HCT116 (cell line): ENCODE data around the gene PKMYT1. TPM values are rescaled to one million over a fixed set of nuclear protein-coding genes. Genes with fewer than 3 reads are reported as not detected.

Source experiments
- ATAC-seq: fragments of 200-7000 bp; cut with Tn5 transposase; 2 replicates; pipeline ENCODE4 v1.9.1; 2020; ENCODE audit warnings: mild to moderate bottlenecking, moderate library complexity
- BruUV-seq: library from RNA; stranded (reverse); fragments of 400-500 nt; replicated peaks from 2 replicates; lab custom pipeline; 2021; lab: Mats Ljungman, UMichigan
- CTCF ChIA-PET: fragments of 300-600 bp; sonication (Branson Sonifier 250); formaldehyde crosslinking; loops from one replicate; lab custom pipeline; 2021; ENCODE audit warnings: antibody characterized with exemption; lab: Charles Lee
- POLR2A ChIA-PET: fragments of 300-600, 350-600 bp; sonication (Branson Sonifier 250); formaldehyde crosslinking; loops from one replicate; lab custom pipeline; 2021; ENCODE audit warnings: antibody characterized with exemption; lab: Charles Lee
- RAD21 ChIA-PET, 2 experiments: fragments of 300-600 bp; sonication (Branson Sonifier 250); formaldehyde crosslinking; loops; one replicate each; lab custom pipeline; 2023; ENCODE audit warnings: low total read pairs in 2 of 2; ENCODE audit not compliant: uncharacterized antibody in 2 of 2, unreplicated experiment in 2 of 2, low non-redundant PET in 1 of 2; lab: Charles Lee
- DNase-seq: peaks from one replicate; pipeline ENCODE4 v3.0.0-alpha.2; 2010; ENCODE audit warnings: low read depth, low spot score
- H2AFZ ChIP-seq: fragments of 200-600 bp; shearing (Covaris generic), sonication (generic); 2 replicates; pipeline ENCODE4 v1.6.1; 2017; ENCODE audit warnings: low read depth, mixed run types, mixed read lengths, antibody characterized with exemption, low read length; ENCODE audit not compliant: poor library complexity, severe bottlenecking
- H3K27ac ChIP-seq: 2 replicates; pipeline ENCODE4 v1.5.1; 2012; ENCODE audit warnings: low read depth, low read length
- H3K27me3 ChIP-seq: fragments of 200-600 bp; sonication (generic); 2 replicates; pipeline ENCODE4 v1.6.1; 2016; ENCODE audit warnings: mixed run types, low read length, mixed read lengths; ENCODE audit not compliant: insufficient read depth
- H3K36me3 ChIP-seq, 2 experiments: fragments of 200-500 bp in 1 of 2; fragments of 200-600 bp in 1 of 2; sonication (Bioruptor generic) in 1 of 2; sonication (generic) in 1 of 2; 2 replicates each; pipeline versions ENCODE4 v1.5.1 to v1.6.1; 2014 to 2016; ENCODE audit warnings: low read length in 2 of 2, inconsistent platforms in 1 of 2, mixed read lengths in 1 of 2, mixed run types in 1 of 2; ENCODE audit not compliant: insufficient read depth in 2 of 2, control insufficient read depth in 1 of 2
- H3K4me1 ChIP-seq, 2 experiments: fragments of 200-600 bp in 1 of 2; sonication (generic) in 1 of 2; 2 replicates each; pipeline versions ENCODE4 v1.5.1 to v1.6.1; 2012 to 2017; ENCODE audit warnings: low read length in 2 of 2, inconsistent platforms in 1 of 2, mild to moderate bottlenecking in 1 of 2, mixed read lengths in 1 of 2, mixed run types in 1 of 2, moderate library complexity in 1 of 2; ENCODE audit not compliant: insufficient read depth in 2 of 2, control insufficient read depth in 1 of 2
- H3K4me2 ChIP-seq: fragments of 200-600 bp; sonication (generic); 2 replicates; pipeline ENCODE4 v1.6.1; 2017; ENCODE audit warnings: mixed run types, low read length, mixed read lengths
- H3K4me3 ChIP-seq, 2 experiments: fragments of 200-600 bp in 1 of 2; sonication (generic) in 1 of 2; replicated peaks in 1 of 2; 2 replicates each; pipeline ENCODE4 v1.5.1; 2011 to 2016; ENCODE audit warnings: low read length in 2 of 2, control low read depth in 1 of 2, low read depth in 1 of 2, mild to moderate bottlenecking in 1 of 2, mixed read lengths in 1 of 2, mixed run types in 1 of 2
- H3K79me2 ChIP-seq: fragments of 200-600 bp; sonication (generic); 2 replicates; pipeline ENCODE4 v1.6.1; 2017; ENCODE audit warnings: mild to moderate bottlenecking, mixed run types, low read length, moderate library complexity, mixed read lengths; ENCODE audit not compliant: insufficient read depth
- H3K9ac ChIP-seq: fragments of 200-600 bp; sonication (generic); 2 replicates; pipeline ENCODE4 v1.6.1; 2016; ENCODE audit warnings: low read length, mixed read lengths
- H3K9me2 ChIP-seq: fragments of 200-600 bp; sonication (generic), shearing (Covaris generic); 2 replicates; pipeline ENCODE4 v1.6.1; 2017; ENCODE audit warnings: mixed run types, mild to moderate bottlenecking, moderate library complexity; ENCODE audit not compliant: insufficient read depth
- H3K9me3 ChIP-seq, 2 experiments: fragments of 200-500 bp in 1 of 2; fragments of 200-600 bp in 1 of 2; sonication (Bioruptor generic) in 1 of 2; sonication (generic) in 1 of 2; 2 replicates each; pipeline ENCODE4 v1.6.1; 2014 to 2017; ENCODE audit warnings: low read length in 2 of 2, mixed read lengths in 2 of 2, inconsistent platforms in 1 of 2, low read depth in 1 of 2, mild to moderate bottlenecking in 1 of 2, mixed run types in 1 of 2, moderate library complexity in 1 of 2; ENCODE audit not compliant: control insufficient read depth in 1 of 2, insufficient read depth in 1 of 2
- H4K20me1 ChIP-seq: fragments of 200-600 bp; sonication (generic), shearing (Covaris generic); 2 replicates; pipeline ENCODE4 v1.6.1; 2017; ENCODE audit warnings: mixed run types, mild to moderate bottlenecking, moderate library complexity; ENCODE audit not compliant: insufficient read depth
- CBX3 ChIP-seq: IDR thresholded peaks from 2 replicates; pipeline ENCODE4 v1.6.1; 2012; ENCODE audit warnings: low read depth
- EZH2 ChIP-seq: fragments of 200-600 bp; sonication (generic); IDR thresholded peaks from 2 replicates; pipeline ENCODE4 v1.6.1; 2017; ENCODE audit warnings: antibody characterized with exemption, mixed run types
- FOSL1 ChIP-seq: IDR thresholded peaks from 2 replicates; pipeline ENCODE4 v1.6.1; 2012; ENCODE audit warnings: low read depth
- POLR2AphosphoS5 ChIP-seq: IDR thresholded peaks from 2 replicates; pipeline ENCODE4 v1.6.1; 2011; ENCODE audit warnings: mild to moderate bottlenecking, low read depth, low read length, moderate library complexity
- RAD21 ChIP-seq: IDR thresholded peaks from 2 replicates; pipeline ENCODE4 v1.6.1; 2012; ENCODE audit warnings: low read depth, mild to moderate bottlenecking
- SIN3A ChIP-seq: IDR thresholded peaks from 2 replicates; pipeline ENCODE4 v1.6.1; 2012; ENCODE audit warnings: low read depth
- SP1 ChIP-seq: IDR thresholded peaks from 2 replicates; pipeline ENCODE4 v1.6.1; 2012; ENCODE audit warnings: low read depth
- SRF ChIP-seq: IDR thresholded peaks from 2 replicates; pipeline ENCODE4 v1.6.1; 2012; ENCODE audit warnings: low read depth
- ZFX ChIP-seq: fragments of 450-650 bp; IDR thresholded peaks from 2 replicates; pipeline ENCODE4 v1.6.1; 2017
- intact Hi-C: fragments of 100-400 bp; cut with micrococcal nuclease; formaldehyde crosslinking; loops from 2 replicates; pipeline ENCODE4 v1.10.0; 2022
- total RNA-seq: library from RNA; stranded (reverse); gene quantifications from one replicate; pipeline ENCODE4 v1.2.1, GENCODE V29; 2021; ENCODE audit not compliant: unreplicated experiment
- TF ChIP-seq, protein P1 (sequence below): IDR thresholded peaks from 2 replicates; pipeline ENCODE4 v1.6.1; 2012
- TF ChIP-seq, protein P2 (sequence below): IDR thresholded peaks from 2 replicates; pipeline ENCODE4 v1.6.1; 2012; ENCODE audit warnings: low read depth

PKMYT1 gene
- total RNA-seq, 1 experiment from 2014 or later, result 104 TPM

DNA sequence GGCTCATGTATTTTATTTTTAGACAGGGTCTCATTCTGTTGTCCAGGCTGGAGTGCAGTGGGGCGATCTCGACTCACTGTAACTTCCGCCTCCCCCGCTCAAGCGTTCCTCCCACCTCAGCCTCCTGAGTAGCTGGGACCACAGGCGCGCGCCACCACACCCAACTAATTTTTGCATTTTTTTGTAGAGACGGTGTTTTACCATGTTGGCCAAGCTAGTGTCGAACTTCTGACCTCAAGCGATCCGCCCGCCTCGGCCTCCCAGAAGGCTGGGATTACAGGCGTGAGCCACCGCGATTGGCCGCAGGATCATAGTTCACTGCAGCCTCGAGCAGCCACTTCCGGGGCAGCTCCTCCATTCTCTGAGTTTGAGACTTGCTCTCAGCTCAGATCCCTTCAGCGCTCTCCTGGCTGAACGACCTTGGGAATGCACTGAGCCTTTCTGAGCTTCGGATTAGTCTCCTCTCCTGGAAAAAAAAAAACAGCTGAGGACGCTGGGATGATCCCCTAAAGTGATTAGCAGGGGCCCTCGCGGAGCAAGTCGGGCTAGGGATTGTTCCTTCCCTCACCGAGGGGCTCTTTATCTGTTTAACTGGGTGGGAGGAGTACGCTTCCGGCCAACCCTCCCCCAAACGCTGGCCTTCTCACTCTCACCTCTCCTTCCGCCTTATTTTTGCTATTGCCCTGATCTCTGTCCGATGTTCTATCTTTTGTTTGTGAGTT lies 1.1 kb upstream of the PKMYT1 start:
- peak overlapping the region; percentile 89 to 99 for H3K4me3 ChIP-seq
- DNase-seq (no peak), ATAC-seq (no peak; the same call in 1 of the 2 replicates)
- no peak overlapping the region for H2AFZ ChIP-seq
- TF ChIP-seq POLR2AphosphoS5 (no peak), ZFX (no peak), SP1 (no peak), SRF (no peak), CBX3 (no peak), EZH2 (no peak), RAD21 (no peak), FOSL1 (no peak), SIN3A (no peak)
- TF ChIP-seq, protein P1, sequence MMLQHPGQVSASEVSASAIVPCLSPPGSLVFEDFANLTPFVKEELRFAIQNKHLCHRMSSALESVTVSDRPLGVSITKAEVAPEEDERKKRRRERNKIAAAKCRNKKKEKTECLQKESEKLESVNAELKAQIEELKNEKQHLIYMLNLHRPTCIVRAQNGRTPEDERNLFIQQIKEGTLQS, result no peak
- TF ChIP-seq, protein P2, sequence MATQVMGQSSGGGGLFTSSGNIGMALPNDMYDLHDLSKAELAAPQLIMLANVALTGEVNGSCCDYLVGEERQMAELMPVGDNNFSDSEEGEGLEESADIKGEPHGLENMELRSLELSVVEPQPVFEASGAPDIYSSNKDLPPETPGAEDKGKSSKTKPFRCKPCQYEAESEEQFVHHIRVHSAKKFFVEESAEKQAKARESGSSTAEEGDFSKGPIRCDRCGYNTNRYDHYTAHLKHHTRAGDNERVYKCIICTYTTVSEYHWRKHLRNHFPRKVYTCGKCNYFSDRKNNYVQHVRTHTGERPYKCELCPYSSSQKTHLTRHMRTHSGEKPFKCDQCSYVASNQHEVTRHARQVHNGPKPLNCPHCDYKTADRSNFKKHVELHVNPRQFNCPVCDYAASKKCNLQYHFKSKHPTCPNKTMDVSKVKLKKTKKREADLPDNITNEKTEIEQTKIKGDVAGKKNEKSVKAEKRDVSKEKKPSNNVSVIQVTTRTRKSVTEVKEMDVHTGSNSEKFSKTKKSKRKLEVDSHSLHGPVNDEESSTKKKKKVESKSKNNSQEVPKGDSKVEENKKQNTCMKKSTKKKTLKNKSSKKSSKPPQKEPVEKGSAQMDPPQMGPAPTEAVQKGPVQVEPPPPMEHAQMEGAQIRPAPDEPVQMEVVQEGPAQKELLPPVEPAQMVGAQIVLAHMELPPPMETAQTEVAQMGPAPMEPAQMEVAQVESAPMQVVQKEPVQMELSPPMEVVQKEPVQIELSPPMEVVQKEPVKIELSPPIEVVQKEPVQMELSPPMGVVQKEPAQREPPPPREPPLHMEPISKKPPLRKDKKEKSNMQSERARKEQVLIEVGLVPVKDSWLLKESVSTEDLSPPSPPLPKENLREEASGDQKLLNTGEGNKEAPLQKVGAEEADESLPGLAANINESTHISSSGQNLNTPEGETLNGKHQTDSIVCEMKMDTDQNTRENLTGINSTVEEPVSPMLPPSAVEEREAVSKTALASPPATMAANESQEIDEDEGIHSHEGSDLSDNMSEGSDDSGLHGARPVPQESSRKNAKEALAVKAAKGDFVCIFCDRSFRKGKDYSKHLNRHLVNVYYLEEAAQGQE, result no peak
- ChIA-PET CTCF (interaction anchor here (1.0 to 1.4 kb wide), 3 partner anchors 17 to 50 kb away, joined by 3 to 4 read pairs (median 3); partner anchors contain the start of gene KREMEN2), POLR2A (interaction anchor here (0.7 to 2.8 kb wide), 7 partner anchors 9 to 76 kb away, joined by 3 to 11 read pairs (median 5); partner anchors contain the start of genes HCFC1R1, THOC6 and TNFRSF12A), RAD21 (no interaction called here)
- H3K4me1 ChIP-seq, result peaks cover 24 to 44% of the 10 kb centered on the region in 2 experiments
- H3K79me2 ChIP-seq, result peaks cover 37% of the 10 kb centered on the region
- no TSS peak for BruUV-seq
- intact Hi-C loops, result loop anchor here (5.0 kb wide), 1 partner anchor 41 kb away; the partner anchor contains the start of genes HCFC1R1, THOC6 and TNFRSF12A
- H3K9me3 ChIP-seq, result no peaks in the 10 kb centered on the region
- peak overlapping the region; percentile 99 for H3K9ac ChIP-seq
- H3K9me2 ChIP-seq, result no peaks in the 10 kb centered on the region
- H4K20me1 ChIP-seq, result no peaks in the 10 kb centered on the region
- H3K27ac ChIP-seq, result peak overlapping the region; percentile 93
- H3K4me2 ChIP-seq, result peak overlapping the region; percentile 86
- H3K36me3 ChIP-seq, result peaks cover 0 to 17% of the 10 kb centered on the region in 2 experiments; a peak in 2 of 4 replicates
- no peaks in the 10 kb centered on the region for H3K27me3 ChIP-seq
